Neural progenitor cell (in vitro differentiated cells): Measurements from ENCODE around the gene ANKRD28.

Experiments
- EZH2 ChIP-seq: fragments of 200-600 bp; sonication (generic); IDR thresholded peaks from 2 replicates; pipeline ENCODE4 v1.6.1; 2017; ENCODE audit warnings: antibody characterized with exemption, mild to moderate bottlenecking, moderate library complexity
- EZH2phosphoT487 ChIP-seq: fragments of 200-600 bp; sonication (generic); IDR thresholded peaks from 2 replicates; pipeline ENCODE4 v1.6.1; 2017; ENCODE audit warnings: antibody characterized with exemption
- TF ChIP-seq, protein P1 (sequence below): fragments of 200-600 bp; sonication (generic); IDR thresholded peaks from 2 replicates; pipeline ENCODE4 v1.5.1; 2017; ENCODE audit warnings: antibody characterized with exemption, mild to moderate bottlenecking

DNA sequence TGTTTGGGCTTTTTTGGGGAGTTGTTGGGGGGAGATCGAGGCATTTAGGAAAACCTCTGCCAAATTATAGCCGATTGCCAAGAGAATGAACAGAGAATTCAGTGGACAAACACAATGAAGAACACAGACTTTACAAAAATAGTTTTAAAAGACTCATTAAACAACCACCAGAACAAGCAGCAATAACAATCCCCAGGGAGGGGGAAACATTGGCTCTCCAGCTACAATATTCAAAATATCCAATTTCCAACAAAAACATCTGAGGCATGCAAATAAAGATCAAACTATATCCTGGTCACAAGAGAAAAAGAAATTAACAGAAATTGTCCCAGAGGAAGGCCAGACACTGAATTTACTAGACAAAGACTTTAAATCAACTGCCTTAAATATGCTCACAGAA lies 24.5 kb upstream of the ANKRD28 start:
- TF ChIP-seq, protein P1, sequence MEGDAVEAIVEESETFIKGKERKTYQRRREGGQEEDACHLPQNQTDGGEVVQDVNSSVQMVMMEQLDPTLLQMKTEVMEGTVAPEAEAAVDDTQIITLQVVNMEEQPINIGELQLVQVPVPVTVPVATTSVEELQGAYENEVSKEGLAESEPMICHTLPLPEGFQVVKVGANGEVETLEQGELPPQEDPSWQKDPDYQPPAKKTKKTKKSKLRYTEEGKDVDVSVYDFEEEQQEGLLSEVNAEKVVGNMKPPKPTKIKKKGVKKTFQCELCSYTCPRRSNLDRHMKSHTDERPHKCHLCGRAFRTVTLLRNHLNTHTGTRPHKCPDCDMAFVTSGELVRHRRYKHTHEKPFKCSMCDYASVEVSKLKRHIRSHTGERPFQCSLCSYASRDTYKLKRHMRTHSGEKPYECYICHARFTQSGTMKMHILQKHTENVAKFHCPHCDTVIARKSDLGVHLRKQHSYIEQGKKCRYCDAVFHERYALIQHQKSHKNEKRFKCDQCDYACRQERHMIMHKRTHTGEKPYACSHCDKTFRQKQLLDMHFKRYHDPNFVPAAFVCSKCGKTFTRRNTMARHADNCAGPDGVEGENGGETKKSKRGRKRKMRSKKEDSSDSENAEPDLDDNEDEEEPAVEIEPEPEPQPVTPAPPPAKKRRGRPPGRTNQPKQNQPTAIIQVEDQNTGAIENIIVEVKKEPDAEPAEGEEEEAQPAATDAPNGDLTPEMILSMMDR: no peak
- TF ChIP-seq EZH2 (no peak), EZH2phosphoT487 (no peak)
